Erythroblast (primary cell): ENCODE measurements around the gene SAT2.

ENCODE experiments used
- GATA1 ChIP-seq: IDR thresholded peaks from 2 replicates; pipeline ENCODE4 v1.6.1; 2011; ENCODE audit warnings: low read depth, mild to moderate bottlenecking, control low read depth, low read length, moderate library complexity
- POLR2A ChIP-seq: IDR thresholded peaks from 2 replicates; pipeline ENCODE4 v1.6.1; 2011; ENCODE audit warnings: mild to moderate bottlenecking, low read length

DNA sequence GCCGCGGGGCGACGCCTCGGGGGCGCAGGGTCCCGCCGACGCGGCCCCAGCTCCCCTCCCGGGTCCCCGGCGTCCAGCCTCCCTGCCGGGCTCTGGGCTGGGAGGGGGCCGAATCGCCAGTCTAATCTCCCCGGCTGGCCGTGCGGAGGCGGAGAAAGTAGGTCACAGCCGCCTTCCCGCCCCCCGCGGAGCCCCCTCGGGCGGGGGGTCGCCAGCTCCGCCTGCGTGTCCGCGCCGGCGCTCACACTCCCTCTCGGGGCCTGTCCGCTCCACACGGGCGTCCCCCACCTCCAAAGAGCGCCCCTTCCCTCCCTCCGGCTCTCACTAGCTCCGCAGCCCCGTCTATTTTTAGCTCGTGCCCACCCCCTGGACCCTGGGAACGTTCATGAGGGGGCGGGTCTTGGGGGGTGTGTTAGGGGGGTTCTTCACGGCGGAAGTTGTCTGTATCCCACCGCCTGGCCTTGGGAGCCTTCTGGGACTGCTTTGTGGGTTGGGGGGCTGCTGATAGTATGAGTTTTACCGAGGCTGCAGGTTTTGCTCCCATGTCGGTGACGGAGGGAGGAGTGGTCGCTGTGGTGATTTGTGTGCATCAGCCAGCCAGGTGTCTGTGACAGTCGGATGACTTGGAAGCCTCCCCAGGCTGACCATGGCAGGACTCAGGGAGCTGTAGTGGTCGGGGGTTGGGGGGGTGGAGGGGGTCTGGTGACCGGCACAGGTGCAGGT lies 24.2 kb upstream of the SAT2 start:
- TF ChIP-seq GATA1: no peak
- no peak for TF ChIP-seq POLR2A
